Coronary artery (tissue), 2 donors: ENCODE measurements around the gene RHBDL2.
"Not testable (repeated sequence)": the region's sequence is repeated elsewhere in the genome, so short reads cannot be mapped to it uniquely, and the experiment has no call there.

Experiments
- DNase-seq: peaks from one replicate; pipeline ENCODE4 v3.0.0-alpha.2; 2017; ENCODE audit warnings: low spot score
- H3K27ac ChIP-seq, 2 donors: fragments of 200-600 bp; sonication (generic); one replicate each; pipeline ENCODE4 v1.5.1; 2016 to 2019
- H3K4me3 ChIP-seq: fragments of 200-600 bp; sonication (generic); 2 replicates; pipeline ENCODE4 v1.5.1; 2016; ENCODE audit warnings: mild to moderate bottlenecking, moderate library complexity
- TF ChIP-seq, protein P1 (sequence below): fragments of 200-600 bp; sonication (generic); IDR thresholded peaks from one replicate; pipeline ENCODE4 v1.5.1; 2019; ENCODE audit warnings: antibody characterized with exemption

The RHBDL2 gene, protein sequence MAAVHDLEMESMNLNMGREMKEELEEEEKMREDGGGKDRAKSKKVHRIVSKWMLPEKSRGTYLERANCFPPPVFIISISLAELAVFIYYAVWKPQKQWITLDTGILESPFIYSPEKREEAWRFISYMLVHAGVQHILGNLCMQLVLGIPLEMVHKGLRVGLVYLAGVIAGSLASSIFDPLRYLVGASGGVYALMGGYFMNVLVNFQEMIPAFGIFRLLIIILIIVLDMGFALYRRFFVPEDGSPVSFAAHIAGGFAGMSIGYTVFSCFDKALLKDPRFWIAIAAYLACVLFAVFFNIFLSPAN

DNA sequence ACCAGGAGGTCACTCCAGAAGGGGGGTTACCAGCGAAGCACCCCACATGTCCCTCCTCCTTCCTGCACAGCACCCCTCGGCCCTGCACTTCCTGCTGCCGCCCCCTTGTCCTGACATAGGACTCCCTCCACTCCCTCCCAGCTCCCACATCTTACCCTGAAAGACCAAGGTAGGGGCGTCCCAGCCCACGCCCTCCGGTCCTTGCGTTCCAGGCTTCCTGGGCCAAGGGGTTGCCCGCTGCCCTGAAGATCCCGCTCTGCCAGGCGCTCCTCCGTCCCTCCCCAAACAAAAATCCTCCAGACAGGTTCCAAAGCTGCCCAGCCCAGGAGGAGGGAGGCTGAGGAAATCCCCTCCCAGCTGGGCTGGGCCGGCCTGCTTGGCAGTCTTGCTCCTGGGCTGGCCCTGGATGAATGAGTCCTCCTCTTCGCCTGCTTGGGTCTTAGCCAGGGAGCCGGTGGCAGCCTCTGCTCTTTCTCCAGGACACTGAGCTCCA, at the start of gene RHBDL2:
TSS of gene RHBDL2 (minus strand) at position 304 of the 493 bp plus-strand sequence. CDS start 22,618 bp downstream, outside the sequence.
- peak within 1 kb of the TSS; percentile 75 for H3K4me3 ChIP-seq
- H3K27ac ChIP-seq = no peak within 1 kb of the TSS

GRCh38 chr1:38990738-38991637, 49.4 kb upstream of the RHBDL2 start, which contains the start of gene AKIRIN1:
Gene AKIRIN1 (plus strand): TSS chr1:38991276. CDS start chr1:38991381, 105 bp downstream.
- Histone ChIP-seq H3K4me3 (peak within 1 kb of the TSS; percentile 90), H3K27ac (peak within 1 kb of the TSS; percentile 93)
- TF ChIP-seq, protein P1, sequence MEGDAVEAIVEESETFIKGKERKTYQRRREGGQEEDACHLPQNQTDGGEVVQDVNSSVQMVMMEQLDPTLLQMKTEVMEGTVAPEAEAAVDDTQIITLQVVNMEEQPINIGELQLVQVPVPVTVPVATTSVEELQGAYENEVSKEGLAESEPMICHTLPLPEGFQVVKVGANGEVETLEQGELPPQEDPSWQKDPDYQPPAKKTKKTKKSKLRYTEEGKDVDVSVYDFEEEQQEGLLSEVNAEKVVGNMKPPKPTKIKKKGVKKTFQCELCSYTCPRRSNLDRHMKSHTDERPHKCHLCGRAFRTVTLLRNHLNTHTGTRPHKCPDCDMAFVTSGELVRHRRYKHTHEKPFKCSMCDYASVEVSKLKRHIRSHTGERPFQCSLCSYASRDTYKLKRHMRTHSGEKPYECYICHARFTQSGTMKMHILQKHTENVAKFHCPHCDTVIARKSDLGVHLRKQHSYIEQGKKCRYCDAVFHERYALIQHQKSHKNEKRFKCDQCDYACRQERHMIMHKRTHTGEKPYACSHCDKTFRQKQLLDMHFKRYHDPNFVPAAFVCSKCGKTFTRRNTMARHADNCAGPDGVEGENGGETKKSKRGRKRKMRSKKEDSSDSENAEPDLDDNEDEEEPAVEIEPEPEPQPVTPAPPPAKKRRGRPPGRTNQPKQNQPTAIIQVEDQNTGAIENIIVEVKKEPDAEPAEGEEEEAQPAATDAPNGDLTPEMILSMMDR = no peak
- DNase-seq = peak; percentile 98

More for the DNA sequence above, at the start of gene RHBDL2:
- DNase-seq = peak; percentile 76
- TF ChIP-seq, protein P1 = no peak

- Histone ChIP-seq H3K4me3 (peak overlapping the region; percentile 90), H3K27ac (peak overlapping the region; percentile 93)
- TF ChIP-seq, protein P1 = no peak
- no peak for DNase-seq
These were observed 48.7 kb upstream of the RHBDL2 start for GRCh38 chr1:38990386-38990737.

GRCh38 chr1:38989979-38990378, 48.3 kb upstream of the RHBDL2 start:
- TF ChIP-seq, protein P1 = no peak
- no peak overlapping the region for H3K4me3 ChIP-seq
- H3K27ac ChIP-seq = no peak overlapping the region
- no peak for DNase-seq

DNA sequence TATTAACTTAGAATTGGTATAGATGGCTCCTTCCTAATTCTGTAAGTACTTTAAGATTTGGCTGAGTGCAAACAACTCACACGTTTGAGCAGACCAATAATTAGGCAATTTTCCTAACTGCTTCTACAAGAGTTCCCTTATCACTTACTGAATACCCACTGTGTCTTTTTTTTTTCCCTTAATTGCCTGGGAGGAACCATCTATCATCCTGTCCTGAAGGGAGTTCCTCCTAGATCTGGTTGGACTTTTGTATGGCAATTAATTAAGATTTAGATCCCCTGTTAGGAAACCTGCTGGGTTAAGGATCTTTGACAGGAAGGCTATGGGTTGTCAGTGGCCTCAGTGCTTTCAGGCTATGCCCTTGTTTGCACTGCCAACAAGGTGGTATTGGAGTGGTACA, 37.8 kb upstream of the RHBDL2 start:
- not testable (repeated sequence) for DNase-seq, H3K27ac ChIP-seq, H3K4me3 ChIP-seq

- not testable (repeated sequence) for H3K4me3 ChIP-seq, DNase-seq, H3K27ac ChIP-seq
These were observed 36.6 kb upstream of the RHBDL2 start for GRCh38 chr1:38978245-38978542.

GRCh38 chr1:38977399-38978244, 36.0 kb upstream of the RHBDL2 start:
- not testable (repeated sequence) for H3K27ac ChIP-seq, H3K4me3 ChIP-seq, DNase-seq
